Measurements from ENCODE around the gene LRRC74B.

- TF ChIP-seq, protein P1, sequence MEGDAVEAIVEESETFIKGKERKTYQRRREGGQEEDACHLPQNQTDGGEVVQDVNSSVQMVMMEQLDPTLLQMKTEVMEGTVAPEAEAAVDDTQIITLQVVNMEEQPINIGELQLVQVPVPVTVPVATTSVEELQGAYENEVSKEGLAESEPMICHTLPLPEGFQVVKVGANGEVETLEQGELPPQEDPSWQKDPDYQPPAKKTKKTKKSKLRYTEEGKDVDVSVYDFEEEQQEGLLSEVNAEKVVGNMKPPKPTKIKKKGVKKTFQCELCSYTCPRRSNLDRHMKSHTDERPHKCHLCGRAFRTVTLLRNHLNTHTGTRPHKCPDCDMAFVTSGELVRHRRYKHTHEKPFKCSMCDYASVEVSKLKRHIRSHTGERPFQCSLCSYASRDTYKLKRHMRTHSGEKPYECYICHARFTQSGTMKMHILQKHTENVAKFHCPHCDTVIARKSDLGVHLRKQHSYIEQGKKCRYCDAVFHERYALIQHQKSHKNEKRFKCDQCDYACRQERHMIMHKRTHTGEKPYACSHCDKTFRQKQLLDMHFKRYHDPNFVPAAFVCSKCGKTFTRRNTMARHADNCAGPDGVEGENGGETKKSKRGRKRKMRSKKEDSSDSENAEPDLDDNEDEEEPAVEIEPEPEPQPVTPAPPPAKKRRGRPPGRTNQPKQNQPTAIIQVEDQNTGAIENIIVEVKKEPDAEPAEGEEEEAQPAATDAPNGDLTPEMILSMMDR (IDR thresholded peaks at IDR 0.05; ENCODE audit: low read depth, low read length): no peak
- TF ChIP-seq POLR2A (IDR thresholded peaks at IDR 0.05; ENCODE audit: extremely low read depth, insufficient read length): no peak
- TF ChIP-seq, protein P2, sequence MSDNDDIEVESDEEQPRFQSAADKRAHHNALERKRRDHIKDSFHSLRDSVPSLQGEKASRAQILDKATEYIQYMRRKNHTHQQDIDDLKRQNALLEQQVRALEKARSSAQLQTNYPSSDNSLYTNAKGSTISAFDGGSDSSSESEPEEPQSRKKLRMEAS (IDR thresholded peaks at IDR 0.05; ENCODE audit: low read depth, low read length): no peak
Measured at GRCh38 chr22:21073482-21073881, 27.7 kb downstream of the LRRC74B start.
